NCI-H1417 treated with DMSO at 0.1 percent for 48 hours (cell line): ENCODE data around the gene USF2.

Source experiments
- DNase-seq: peaks from one replicate; lab custom pipeline; 2025; lab: John Stamatoyannopoulos, UW

The USF2 gene

GRCh38 chr19:35246466-35247092, 22.2 kb upstream of the USF2 start:
- no peak for DNase-seq

GRCh38 chr19:35247526-35248309, 21.0 kb upstream of the USF2 start:
- DNase-seq: peak; percentile 48

GRCh38 chr19:35248310-35249145, 20.2 kb upstream of the USF2 start, which contains the start of gene LSR:
TSS of gene LSR (plus strand) at chr19:35249002. CDS start at chr19:35249023, 21 bp downstream.
- DNase-seq: peak; percentile 59

- DNase-seq: no peak
Observed at GRCh38 chr19:35249146-35249847, 19.5 kb upstream of the USF2 start.

GRCh38 chr19:35249848-35250711, 18.7 kb upstream of the USF2 start:
- no peak for DNase-seq

GRCh38 chr19:35251456-35251855, 17.3 kb upstream of the USF2 start:
- no peak for DNase-seq

GRCh38 chr19:35253316-35254286, 15.2 kb upstream of the USF2 start:
- no peak for DNase-seq

GRCh38 chr19:35254341-35255297, 14.1 kb upstream of the USF2 start:
- DNase-seq: no peak

GRCh38 chr19:35256566-35256965, 12.2 kb upstream of the USF2 start:
- DNase-seq: no peak

- no peak for DNase-seq
Observed at GRCh38 chr19:35257113-35257461, 11.7 kb upstream of the USF2 start.

GRCh38 chr19:35260694-35261304, 8.0 kb upstream of the USF2 start:
- no peak for DNase-seq

GRCh38 chr19:35261356-35262100, 7.2 kb upstream of the USF2 start:
- DNase-seq: no peak

- DNase-seq: no peak
Observed at GRCh38 chr19:35262101-35262761, 6.5 kb upstream of the USF2 start.

- no peak for DNase-seq
Observed at GRCh38 chr19:35264268-35265125, 4.3 kb upstream of the USF2 start.

GRCh38 chr19:35265126-35265899, 3.4 kb upstream of the USF2 start:
- DNase-seq: no peak
